ENCODE measurements around the gene TNFAIP3. TPM values are rescaled to one million over a fixed set of nuclear protein-coding genes. Genes with fewer than 3 reads are reported as not detected.
A peak's percentile ranks its signal among the peaks of the same experiment; 100 is the strongest.

Gene TNFAIP3
- total RNA-seq, 2 experiments from 2014 or later: 3,816 to 3,885 TPM

DNA sequence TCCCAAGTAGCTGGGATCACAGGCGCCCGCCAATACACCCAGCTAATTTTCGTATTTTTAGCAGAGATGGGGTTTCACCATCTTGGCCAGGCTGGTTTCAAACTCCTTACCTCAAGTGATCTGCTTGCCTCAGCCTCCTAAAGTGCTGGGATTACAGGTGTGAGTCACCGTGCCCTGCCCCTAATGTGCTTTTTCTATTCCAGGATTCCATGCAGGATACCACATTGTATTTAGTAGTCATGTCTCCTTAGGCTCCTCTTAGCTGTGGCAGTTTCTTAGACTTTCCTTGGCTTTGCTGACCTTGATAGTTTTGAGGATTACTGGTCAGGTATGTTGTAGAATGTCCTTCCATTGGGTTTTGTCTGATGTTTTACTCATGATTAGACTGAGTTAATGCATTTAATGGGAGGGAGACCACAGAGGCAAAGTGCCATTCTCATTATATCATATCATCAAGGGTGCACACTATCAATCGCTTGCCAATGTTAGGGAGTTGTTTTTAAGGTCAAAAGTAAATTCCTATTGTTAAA, 39.6 kb upstream of the TNFAIP3 start:
- ATAC-seq (ENCODE audit: poor library complexity) (no peak), DNase-seq (no peak)
- Histone ChIP-seq H3K36me3 (ENCODE audit: insufficient read depth, low read length) (no peaks in the 10 kb centered on the region), H3K27ac (ENCODE audit: low read depth in 1 of 2, low read length in 2 of 2) (no peak overlapping the region), H3K9me3 (ENCODE audit: control insufficient read depth in 1 of 2, insufficient read depth in 1 of 2, low read length in 2 of 2) (peaks cover 0 to 5% of the 10 kb centered on the region in 2 experiments), H3K27me3 (ENCODE audit: control insufficient read depth in 1 of 2, insufficient read depth in 2 of 2, low read length in 2 of 2) (no peaks in the 10 kb centered on the region), H3K4me3 (ENCODE audit: low read length) (no peak overlapping the region), H3K4me1 (ENCODE audit: insufficient read depth, low read length) (peaks cover 38% of the 10 kb centered on the region)
- no peak for TF ChIP-seq CTCF (IDR thresholded peaks at IDR 0.05)
- Mint-ChIP-seq H3K36me3 (ENCODE audit: low read depth) (peaks cover 7% of the 10 kb centered on the region), H3K27me3 (no peaks in the 10 kb centered on the region), H3K9me3 (peaks cover 2% of the 10 kb centered on the region), H3K27ac (peak overlapping the region; percentile 96), H3K4me3 (no peak overlapping the region), H3K4me1 (ENCODE audit: low read depth) (peaks cover 58% of the 10 kb centered on the region)
- POLR2A ChIA-PET: interaction anchor here (0.6 to 7.0 kb wide), 4 partner anchors 16 to 112 kb away, joined by 3 to 131 read pairs (median 5); partner anchors contain the start of gene TNFAIP3
- intact Hi-C loops (cut with DNase I, micrococcal nuclease): no loop called here
- CTCF ChIA-PET: interaction anchor here (1.0 to 3.0 kb wide), 3 partner anchors 28 to 166 kb away, joined by 3 to 16 read pairs (median 4); partner anchors contain the start of gene TNFAIP3

DNA sequence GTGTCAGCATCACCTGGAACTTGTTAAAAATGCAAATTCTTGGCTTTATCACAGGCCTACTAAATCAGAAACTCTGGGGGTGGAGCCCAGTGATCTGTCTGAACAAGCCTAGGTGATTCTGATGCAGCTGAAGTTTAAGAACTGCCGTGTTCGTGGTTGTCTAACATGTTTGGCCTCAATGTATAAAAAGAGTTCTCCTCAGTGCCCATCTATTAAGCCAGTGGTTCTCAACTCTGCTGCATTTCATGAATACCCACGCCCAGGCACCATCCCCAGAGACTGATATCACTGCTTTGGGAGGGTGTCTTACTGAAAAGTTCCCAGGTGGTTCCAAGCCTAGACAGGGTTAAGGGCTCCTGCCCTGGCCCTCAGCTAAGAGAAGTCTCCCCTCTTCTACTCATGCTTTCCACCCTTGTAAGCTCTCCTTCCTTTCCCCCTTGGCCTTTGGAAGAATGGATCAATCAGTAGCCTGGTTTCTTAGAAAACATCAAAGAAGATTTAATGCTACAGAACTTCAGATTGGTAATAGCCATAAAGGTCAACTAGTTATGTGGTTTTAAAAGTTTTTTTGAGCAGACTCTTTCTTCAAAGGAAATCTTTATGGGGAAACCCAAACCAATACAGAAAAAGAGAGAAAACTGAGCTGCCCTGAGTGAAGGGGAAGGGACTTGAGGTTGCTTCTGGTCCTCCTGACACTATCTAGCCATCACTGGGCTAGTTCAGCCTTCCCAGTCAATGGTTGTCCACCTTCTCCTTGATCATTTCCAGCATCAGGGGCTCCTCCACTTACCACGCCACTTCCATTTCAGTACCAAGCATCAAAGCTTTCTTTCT, 38.9 kb upstream of the TNFAIP3 start:
- no peak for TF ChIP-seq CTCF (IDR thresholded peaks at IDR 0.05)
- DNase-seq (peak in 2 of 14 experiments; percentile 50 to 61), ATAC-seq (ENCODE audit: poor library complexity) (no peak)
- Mint-ChIP-seq H3K36me3 (ENCODE audit: low read depth) (peaks cover 7% of the 10 kb centered on the region), H3K27me3 (no peaks in the 10 kb centered on the region), H3K4me3 (peak overlapping the region; percentile 12), H3K9me3 (peaks cover 2% of the 10 kb centered on the region), H3K4me1 (ENCODE audit: low read depth) (peaks cover 58% of the 10 kb centered on the region), H3K27ac (peak overlapping the region; percentile 96)
- ChIA-PET CTCF (interaction anchor here (0.8 to 3.0 kb wide), 3 partner anchors 29 to 120 kb away, joined by 3 to 16 read pairs (median 4); partner anchors contain the start of gene TNFAIP3), POLR2A (interaction anchor here (0.6 to 7.0 kb wide), 3 partner anchors 17 to 41 kb away, joined by 3 to 131 read pairs (median 6); partner anchors contain the start of gene TNFAIP3)
- Histone ChIP-seq H3K9me3 (ENCODE audit: control insufficient read depth in 1 of 2, insufficient read depth in 1 of 2, low read length in 2 of 2) (peaks cover 0 to 5% of the 10 kb centered on the region in 2 experiments), H3K4me1 (ENCODE audit: insufficient read depth, low read length) (peaks cover 34% of the 10 kb centered on the region), H3K27me3 (ENCODE audit: control insufficient read depth in 1 of 2, insufficient read depth in 2 of 2, low read length in 2 of 2) (no peaks in the 10 kb centered on the region), H3K27ac (ENCODE audit: low read depth in 1 of 2, low read length in 2 of 2) (peak overlapping the region in 1 of 2 donors; percentile 32), H3K4me3 (ENCODE audit: low read length) (no peak overlapping the region), H3K36me3 (ENCODE audit: insufficient read depth, low read length) (no peaks in the 10 kb centered on the region)
- intact Hi-C loops (cut with DNase I, micrococcal nuclease): no loop called here

- H3K36me3 Mint-ChIP-seq (ENCODE audit: low read depth): peaks cover under 1% of the 10 kb centered on the region
- CTCF ChIA-PET: interaction anchor here (1.6 to 1.7 kb wide), 2 partner anchors 37 to 38 kb away, joined by 4 to 5 read pairs; partner anchors contain the start of gene TNFAIP3
These were observed 37.4 kb upstream of the TNFAIP3 start for GRCh38 chr6:137829641-137830083.

More at GRCh38 chr6:137829641-137830083, 37.4 kb upstream of the TNFAIP3 start:
- POLR2A ChIA-PET: no interaction called here
- no peaks in the 10 kb centered on the region for H3K27me3 ChIP-seq (ENCODE audit: control insufficient read depth in 1 of 2, insufficient read depth in 2 of 2, low read length in 2 of 2)
- Mint-ChIP-seq H3K4me1 (ENCODE audit: low read depth) (peaks cover 44% of the 10 kb centered on the region), H3K27ac (peak overlapping the region; percentile 96), H3K4me3 (no peak overlapping the region), H3K27me3 (no peaks in the 10 kb centered on the region), H3K9me3 (no peaks in the 10 kb centered on the region)
- ATAC-seq (ENCODE audit: poor library complexity): no peak
- TF ChIP-seq CTCF (IDR thresholded peaks at IDR 0.05): no peak
- peaks cover 22% of the 10 kb centered on the region for H3K4me1 ChIP-seq (ENCODE audit: insufficient read depth, low read length)
- H3K4me3 ChIP-seq (ENCODE audit: low read length): no peak overlapping the region
- DNase-seq: no peak
- H3K36me3 ChIP-seq (ENCODE audit: insufficient read depth, low read length): no peaks in the 10 kb centered on the region
- H3K27ac ChIP-seq (ENCODE audit: low read depth in 1 of 2, low read length in 2 of 2): no peak overlapping the region
- peaks cover 0 to 5% of the 10 kb centered on the region in 2 experiments for H3K9me3 ChIP-seq (ENCODE audit: control insufficient read depth in 1 of 2, insufficient read depth in 1 of 2, low read length in 2 of 2)
- intact Hi-C loops (cut with DNase I, micrococcal nuclease): loop anchor here in 1 of 2 experiments (1.0 kb wide), 1 partner anchor 9 kb away; no protein-coding TSS in a partner anchor

Data from CD4-positive, alpha-beta T cell (primary cell).